ENCODE results near the gene ZMIZ1. TPM values are rescaled to one million over a fixed set of nuclear protein-coding genes. Genes with fewer than 3 reads are reported as not detected.

ZMIZ1 gene
- total RNA-seq, 1 donor from 2014 or later: 46.2 TPM

DNA sequence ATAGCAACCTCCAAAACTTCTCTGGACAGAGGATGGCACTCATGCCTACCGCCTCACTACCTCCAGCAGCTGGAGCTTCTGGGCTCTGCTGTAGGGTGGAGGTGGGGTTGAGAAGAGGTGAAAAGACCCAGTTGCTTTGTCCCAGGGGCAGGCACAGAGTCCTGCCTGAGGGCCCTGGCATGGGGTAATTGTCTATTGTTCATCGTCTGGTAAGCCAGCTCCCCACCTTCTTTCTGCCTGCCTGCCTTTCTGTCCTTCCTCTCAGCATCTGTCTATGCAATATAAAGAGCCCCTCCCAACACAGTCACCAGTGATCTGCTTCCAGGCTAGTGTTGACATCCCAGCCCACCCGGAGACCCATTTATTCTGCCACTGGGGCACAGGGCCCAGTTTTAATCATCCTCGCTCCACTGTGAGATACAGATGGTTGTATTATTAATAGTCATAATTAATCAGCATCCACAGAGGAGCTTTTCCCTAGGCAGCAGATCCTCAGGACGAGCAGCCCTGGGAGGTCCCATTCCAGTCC lies 39.0 kb downstream of the ZMIZ1 start:
- Mint-ChIP-seq H3K27ac (ENCODE audit: unreplicated experiment) (no peak overlapping the region), H3K27me3 (ENCODE audit: low read depth) (no peaks in the 10 kb centered on the region), H3K4me1 (ENCODE audit: low read depth) (peaks cover 49% of the 10 kb centered on the region), H3K9me3 (ENCODE audit: low read depth) (no peaks in the 10 kb centered on the region), H3K4me3 (ENCODE audit: unreplicated experiment) (no peak overlapping the region), H3K36me3 (ENCODE audit: low read depth) (no peaks in the 10 kb centered on the region)
- no peak for DNase-seq (ENCODE audit: low spot score)
- TF ChIP-seq, protein P1, sequence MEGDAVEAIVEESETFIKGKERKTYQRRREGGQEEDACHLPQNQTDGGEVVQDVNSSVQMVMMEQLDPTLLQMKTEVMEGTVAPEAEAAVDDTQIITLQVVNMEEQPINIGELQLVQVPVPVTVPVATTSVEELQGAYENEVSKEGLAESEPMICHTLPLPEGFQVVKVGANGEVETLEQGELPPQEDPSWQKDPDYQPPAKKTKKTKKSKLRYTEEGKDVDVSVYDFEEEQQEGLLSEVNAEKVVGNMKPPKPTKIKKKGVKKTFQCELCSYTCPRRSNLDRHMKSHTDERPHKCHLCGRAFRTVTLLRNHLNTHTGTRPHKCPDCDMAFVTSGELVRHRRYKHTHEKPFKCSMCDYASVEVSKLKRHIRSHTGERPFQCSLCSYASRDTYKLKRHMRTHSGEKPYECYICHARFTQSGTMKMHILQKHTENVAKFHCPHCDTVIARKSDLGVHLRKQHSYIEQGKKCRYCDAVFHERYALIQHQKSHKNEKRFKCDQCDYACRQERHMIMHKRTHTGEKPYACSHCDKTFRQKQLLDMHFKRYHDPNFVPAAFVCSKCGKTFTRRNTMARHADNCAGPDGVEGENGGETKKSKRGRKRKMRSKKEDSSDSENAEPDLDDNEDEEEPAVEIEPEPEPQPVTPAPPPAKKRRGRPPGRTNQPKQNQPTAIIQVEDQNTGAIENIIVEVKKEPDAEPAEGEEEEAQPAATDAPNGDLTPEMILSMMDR (IDR thresholded peaks at IDR 0.05): no peak

DNA sequence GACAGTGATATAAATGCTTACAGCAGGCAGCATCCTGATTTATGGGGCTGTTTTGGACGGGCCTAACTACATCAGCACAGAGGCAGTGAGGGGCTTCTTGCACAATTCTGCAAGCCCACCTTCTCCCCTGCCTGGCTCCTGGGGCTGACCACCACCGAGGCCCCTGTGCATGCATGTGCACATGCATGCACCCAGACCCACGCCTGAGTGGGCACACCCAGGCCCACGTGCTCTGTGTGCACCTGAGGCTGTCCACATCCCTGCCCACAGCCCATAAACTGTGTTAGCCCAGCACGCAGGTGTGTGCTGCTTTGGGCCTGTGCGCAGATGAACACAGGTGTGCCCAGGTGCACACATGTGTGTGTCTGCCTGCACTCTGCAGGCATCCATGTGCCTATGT lies 40.0 kb downstream of the ZMIZ1 start:
- H3K36me3 Mint-ChIP-seq (ENCODE audit: low read depth): no peaks in the 10 kb centered on the region
- H3K9me3 Mint-ChIP-seq (ENCODE audit: low read depth): no peaks in the 10 kb centered on the region
- no peaks in the 10 kb centered on the region for H3K27me3 Mint-ChIP-seq (ENCODE audit: low read depth)
- no peak overlapping the region for H3K4me3 Mint-ChIP-seq (ENCODE audit: unreplicated experiment)
- TF ChIP-seq, protein P1 (IDR thresholded peaks at IDR 0.05): no peak
- no peak for DNase-seq (ENCODE audit: low spot score)
- peaks cover 49% of the 10 kb centered on the region for H3K4me1 Mint-ChIP-seq (ENCODE audit: low read depth)
- H3K27ac Mint-ChIP-seq (ENCODE audit: unreplicated experiment): no peak overlapping the region

DNA sequence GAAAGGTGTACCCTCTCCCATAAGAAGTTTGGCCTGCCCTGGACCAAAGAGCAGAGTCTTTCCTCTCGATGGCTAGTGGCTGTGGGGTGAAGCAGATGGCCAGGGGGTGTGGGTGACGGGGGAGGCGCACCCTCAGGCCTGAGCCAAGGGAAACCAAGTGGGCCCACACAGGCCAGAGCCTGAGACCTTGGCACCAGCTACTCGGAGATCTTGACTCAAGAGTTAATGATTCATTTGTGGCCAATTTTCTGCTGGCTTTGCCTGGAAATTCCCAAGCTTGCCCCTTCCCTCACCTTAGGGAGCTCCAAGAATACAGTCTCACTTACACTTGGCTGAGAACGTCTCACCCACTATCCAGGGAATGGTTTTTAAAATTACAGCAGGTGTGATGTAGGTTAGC lies 42.7 kb downstream of the ZMIZ1 start:
- no peaks in the 10 kb centered on the region for H3K27me3 Mint-ChIP-seq (ENCODE audit: low read depth)
- H3K27ac Mint-ChIP-seq (ENCODE audit: unreplicated experiment): peak overlapping the region; percentile 59
- TF ChIP-seq, protein P1 (IDR thresholded peaks at IDR 0.05): no peak
- no peaks in the 10 kb centered on the region for H3K36me3 Mint-ChIP-seq (ENCODE audit: low read depth)
- H3K9me3 Mint-ChIP-seq (ENCODE audit: low read depth): no peaks in the 10 kb centered on the region
- peaks cover 55% of the 10 kb centered on the region for H3K4me1 Mint-ChIP-seq (ENCODE audit: low read depth)
- DNase-seq (ENCODE audit: low spot score): no peak
- no peak overlapping the region for H3K4me3 Mint-ChIP-seq (ENCODE audit: unreplicated experiment)

DNA sequence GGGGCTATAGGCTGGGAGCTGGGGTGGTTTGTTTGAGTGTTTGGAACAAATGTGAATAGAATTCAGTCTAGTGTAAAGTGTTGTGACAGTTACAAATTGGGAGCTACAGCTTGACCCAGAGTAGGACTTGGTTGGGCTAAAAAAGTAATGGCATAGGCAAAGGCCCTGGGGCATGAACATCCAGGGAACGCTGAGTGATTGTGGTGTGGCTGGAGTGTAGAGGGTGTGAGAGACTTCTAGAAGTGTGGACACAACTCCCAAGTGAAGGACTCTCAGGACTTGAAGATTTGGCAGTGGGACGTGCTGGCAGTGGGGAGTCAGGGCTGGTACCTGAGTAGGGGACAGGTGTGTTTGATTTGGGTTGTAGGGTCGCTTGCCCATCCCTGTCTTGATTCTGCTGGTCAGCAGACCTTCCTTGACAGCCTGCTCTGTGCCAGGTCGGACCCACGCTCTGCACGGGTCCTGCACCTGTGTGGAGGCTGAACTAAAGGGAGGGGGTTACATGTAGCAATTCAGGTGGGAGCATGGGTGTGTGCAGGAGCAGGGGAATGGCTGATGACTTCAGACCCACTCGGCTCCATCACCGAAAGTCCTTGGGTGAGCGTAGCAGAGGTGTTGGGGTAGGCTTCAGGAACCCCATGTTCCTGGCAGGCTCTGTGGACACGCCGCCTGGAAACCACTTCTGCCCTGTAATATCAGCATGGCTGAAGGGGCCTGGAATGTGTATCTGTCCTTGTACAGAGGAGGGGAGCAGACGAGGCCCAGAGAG lies 43.3 kb downstream of the ZMIZ1 start:
- TF ChIP-seq, protein P1 (IDR thresholded peaks at IDR 0.05): no peak
- Mint-ChIP-seq H3K9me3 (ENCODE audit: low read depth) (no peaks in the 10 kb centered on the region), H3K4me3 (ENCODE audit: unreplicated experiment) (no peak overlapping the region), H3K36me3 (ENCODE audit: low read depth) (no peaks in the 10 kb centered on the region), H3K4me1 (ENCODE audit: low read depth) (peaks cover 61% of the 10 kb centered on the region), H3K27ac (ENCODE audit: unreplicated experiment) (peak overlapping the region; percentile 33), H3K27me3 (ENCODE audit: low read depth) (no peaks in the 10 kb centered on the region)
- no peak for DNase-seq (ENCODE audit: low spot score)

DNA sequence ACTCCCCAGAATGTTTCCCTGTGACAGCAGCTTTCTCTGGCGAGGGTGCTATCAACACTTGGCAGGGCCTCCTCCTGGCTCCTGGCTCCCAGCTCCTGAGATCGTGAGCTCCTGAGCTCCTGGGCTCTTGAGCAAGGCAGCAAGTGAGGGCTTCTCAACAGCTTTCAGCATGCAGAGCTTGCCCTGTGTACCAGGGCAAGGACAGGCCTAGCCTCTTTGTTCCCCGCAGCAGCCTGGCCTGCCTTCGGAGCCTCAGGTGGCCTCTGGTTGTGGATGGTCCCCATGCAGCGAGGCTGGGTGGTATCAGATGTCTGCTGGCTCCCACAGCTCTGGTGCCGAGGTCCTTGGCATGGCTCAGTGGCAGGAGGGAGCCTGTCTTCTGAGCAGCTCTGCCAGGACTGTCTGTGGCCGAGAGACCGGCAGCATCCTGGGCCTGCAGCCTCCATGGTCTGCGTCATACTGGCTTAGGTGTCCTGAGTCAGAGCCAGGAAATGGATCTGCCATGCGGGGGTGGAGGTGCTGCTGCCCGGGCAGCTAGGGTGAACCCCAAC lies 44.2 kb downstream of the ZMIZ1 start:
- peaks cover 64% of the 10 kb centered on the region for H3K4me1 Mint-ChIP-seq (ENCODE audit: low read depth)
- no peaks in the 10 kb centered on the region for H3K9me3 Mint-ChIP-seq (ENCODE audit: low read depth)
- H3K36me3 Mint-ChIP-seq (ENCODE audit: low read depth): no peaks in the 10 kb centered on the region
- H3K27ac Mint-ChIP-seq (ENCODE audit: unreplicated experiment): peak overlapping the region; percentile 39
- no peak for DNase-seq (ENCODE audit: low spot score)
- H3K4me3 Mint-ChIP-seq (ENCODE audit: unreplicated experiment): no peak overlapping the region
- TF ChIP-seq, protein P1 (IDR thresholded peaks at IDR 0.05): no peak
- no peaks in the 10 kb centered on the region for H3K27me3 Mint-ChIP-seq (ENCODE audit: low read depth)
